GM18517 (cell line): Measurements from ENCODE around the gene EMSY.

Experiments
- ATAC-seq: cut with Tn5 transposase; IDR thresholded peaks from one replicate; pipeline ENCODE4 v1.9.1; 2021; ENCODE audit warnings: mild to moderate bottlenecking, moderate library complexity; ENCODE audit not compliant: unreplicated experiment

Gene EMSY

GRCh38 chr11:76515494-76515893 is 70.7 kb downstream of the EMSY start:
- no peak for ATAC-seq

GRCh38 chr11:76523147-76523546 is 78.3 kb downstream of the EMSY start:
- ATAC-seq, result no peak

- no peak for ATAC-seq
These were observed 79.1 kb downstream of the EMSY start for GRCh38 chr11:76523786-76524436.

- ATAC-seq, result no peak
These were observed 79.6 kb downstream of the EMSY start for GRCh38 chr11:76524461-76524860.

GRCh38 chr11:76524919-76525318 is 80.1 kb downstream of the EMSY start:
- ATAC-seq, result no peak

GRCh38 chr11:76526878-76527277 is 82.1 kb downstream of the EMSY start:
- no peak for ATAC-seq

- no peak for ATAC-seq
These were observed 97.6 kb downstream of the EMSY start for GRCh38 chr11:76542436-76542835.

- no peak for ATAC-seq
These were observed 98.3 kb downstream of the EMSY start for GRCh38 chr11:76543006-76543703.

- no peak for ATAC-seq
These were observed 106.0 kb downstream of the EMSY start for GRCh38 chr11:76550781-76551180.

GRCh38 chr11:76551400-76551799 is 106.6 kb downstream of the EMSY start:
- ATAC-seq, result no peak

- no peak for ATAC-seq
These were observed 108.2 kb downstream of the EMSY start for GRCh38 chr11:76552987-76553386.

- ATAC-seq, result no peak
These were observed 109.0 kb downstream of the EMSY start for GRCh38 chr11:76553554-76554476.

GRCh38 chr11:76554767-76555166 is 109.9 kb downstream of the EMSY start:
- ATAC-seq, result no peak

- ATAC-seq, result no peak
These were observed 112.6 kb downstream of the EMSY start for GRCh38 chr11:76557466-76557865.

- ATAC-seq, result no peak
These were observed 113.7 kb downstream of the EMSY start for GRCh38 chr11:76558473-76558872.

- ATAC-seq, result no peak
These were observed 114.1 kb downstream of the EMSY start for GRCh38 chr11:76558891-76559290.

- no peak for ATAC-seq
These were observed 114.5 kb downstream of the EMSY start for GRCh38 chr11:76559346-76559745.

GRCh38 chr11:76560219-76560618 is 115.4 kb downstream of the EMSY start:
- no peak for ATAC-seq

- ATAC-seq, result no peak
These were observed 116.4 kb downstream of the EMSY start for GRCh38 chr11:76561245-76561644.

- no peak for ATAC-seq
These were observed 117.7 kb downstream of the EMSY start for GRCh38 chr11:76562541-76562940.

- no peak for ATAC-seq
These were observed 119.5 kb downstream of the EMSY start for GRCh38 chr11:76564364-76564763.

GRCh38 chr11:76566811-76567210 is 122.0 kb downstream of the EMSY start:
- no peak for ATAC-seq
